22Rv1 (cell line): ENCODE data around the gene SERPINB1.

Experiments
- H3K27ac ChIP-seq: fragments of 450-650 bp; 2 replicates; pipeline ENCODE4 v1.5.1; 2017
- ZFX ChIP-seq: fragments of 450-650 bp; IDR thresholded peaks from 2 replicates; pipeline ENCODE4 v1.6.1; 2017; ENCODE audit warnings: antibody characterized with exemption, borderline replicate concordance
- TF ChIP-seq, protein P1 (sequence below): fragments of 450-650 bp; IDR thresholded peaks from 2 replicates; pipeline ENCODE4 v1.5.1; 2017; ENCODE audit warnings: mild to moderate bottlenecking

Gene SERPINB1

DNA sequence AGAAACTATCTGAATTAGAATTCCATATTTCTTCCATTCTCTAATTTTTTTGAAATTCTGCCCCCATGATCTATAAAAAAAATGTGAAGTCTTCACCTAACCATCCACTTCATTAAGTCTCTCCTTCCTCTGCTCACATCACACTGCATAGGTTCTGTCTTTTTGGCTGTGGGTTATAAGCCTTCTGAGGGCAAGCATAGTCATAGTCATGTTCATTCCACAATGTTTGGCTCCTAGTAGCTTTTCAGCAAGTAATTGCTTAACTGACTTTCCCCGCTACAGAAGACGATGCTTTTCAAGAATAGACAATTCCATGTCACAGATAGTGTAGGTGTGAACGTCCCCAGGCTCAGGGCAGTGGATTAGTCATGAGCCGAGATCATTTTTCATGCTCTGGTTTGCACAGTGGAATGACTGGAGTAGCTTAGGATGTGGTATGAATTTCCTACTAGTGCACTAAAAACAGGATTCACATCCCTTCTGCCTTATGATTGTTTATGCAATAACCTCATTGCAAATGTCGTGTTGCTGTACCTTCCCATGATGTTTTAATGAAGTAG, 47.4 kb downstream of the SERPINB1 start:
- no peak for TF ChIP-seq ZFX
- TF ChIP-seq, protein P1, sequence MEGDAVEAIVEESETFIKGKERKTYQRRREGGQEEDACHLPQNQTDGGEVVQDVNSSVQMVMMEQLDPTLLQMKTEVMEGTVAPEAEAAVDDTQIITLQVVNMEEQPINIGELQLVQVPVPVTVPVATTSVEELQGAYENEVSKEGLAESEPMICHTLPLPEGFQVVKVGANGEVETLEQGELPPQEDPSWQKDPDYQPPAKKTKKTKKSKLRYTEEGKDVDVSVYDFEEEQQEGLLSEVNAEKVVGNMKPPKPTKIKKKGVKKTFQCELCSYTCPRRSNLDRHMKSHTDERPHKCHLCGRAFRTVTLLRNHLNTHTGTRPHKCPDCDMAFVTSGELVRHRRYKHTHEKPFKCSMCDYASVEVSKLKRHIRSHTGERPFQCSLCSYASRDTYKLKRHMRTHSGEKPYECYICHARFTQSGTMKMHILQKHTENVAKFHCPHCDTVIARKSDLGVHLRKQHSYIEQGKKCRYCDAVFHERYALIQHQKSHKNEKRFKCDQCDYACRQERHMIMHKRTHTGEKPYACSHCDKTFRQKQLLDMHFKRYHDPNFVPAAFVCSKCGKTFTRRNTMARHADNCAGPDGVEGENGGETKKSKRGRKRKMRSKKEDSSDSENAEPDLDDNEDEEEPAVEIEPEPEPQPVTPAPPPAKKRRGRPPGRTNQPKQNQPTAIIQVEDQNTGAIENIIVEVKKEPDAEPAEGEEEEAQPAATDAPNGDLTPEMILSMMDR = no peak
- H3K27ac ChIP-seq = no peak overlapping the region

DNA sequence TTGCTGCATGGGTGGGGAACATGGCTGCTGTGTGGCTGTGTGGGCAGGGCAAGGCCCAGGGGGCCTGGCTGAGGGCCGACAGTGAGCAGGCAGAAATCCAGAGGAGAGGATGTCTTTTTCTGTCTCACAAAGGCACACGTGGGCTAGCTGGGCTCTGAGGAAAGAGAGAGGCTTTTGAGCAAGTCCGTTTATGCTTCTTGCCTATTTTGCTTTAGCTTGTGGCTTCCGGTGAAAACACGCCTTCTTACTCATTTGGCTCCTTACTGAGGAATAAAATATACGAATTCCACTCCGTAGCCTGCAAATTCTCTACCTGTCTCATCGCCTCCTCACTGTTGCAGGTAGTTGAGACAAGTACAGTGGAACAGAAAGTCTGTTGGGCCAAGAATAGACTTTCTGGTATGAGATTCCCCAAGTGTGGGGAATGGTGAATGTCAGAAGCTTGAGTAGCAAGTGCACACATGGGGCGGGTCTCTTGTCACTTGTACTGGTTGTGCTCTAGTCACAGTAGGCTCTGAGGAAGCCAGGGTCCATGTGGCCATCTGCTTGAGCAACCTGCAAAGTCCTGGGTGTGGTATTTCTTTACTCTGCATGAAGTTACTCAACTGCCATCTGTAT, 48.0 kb downstream of the SERPINB1 start:
- H3K27ac ChIP-seq = no peak overlapping the region
- TF ChIP-seq, protein P1 = no peak
- no peak for TF ChIP-seq ZFX

DNA sequence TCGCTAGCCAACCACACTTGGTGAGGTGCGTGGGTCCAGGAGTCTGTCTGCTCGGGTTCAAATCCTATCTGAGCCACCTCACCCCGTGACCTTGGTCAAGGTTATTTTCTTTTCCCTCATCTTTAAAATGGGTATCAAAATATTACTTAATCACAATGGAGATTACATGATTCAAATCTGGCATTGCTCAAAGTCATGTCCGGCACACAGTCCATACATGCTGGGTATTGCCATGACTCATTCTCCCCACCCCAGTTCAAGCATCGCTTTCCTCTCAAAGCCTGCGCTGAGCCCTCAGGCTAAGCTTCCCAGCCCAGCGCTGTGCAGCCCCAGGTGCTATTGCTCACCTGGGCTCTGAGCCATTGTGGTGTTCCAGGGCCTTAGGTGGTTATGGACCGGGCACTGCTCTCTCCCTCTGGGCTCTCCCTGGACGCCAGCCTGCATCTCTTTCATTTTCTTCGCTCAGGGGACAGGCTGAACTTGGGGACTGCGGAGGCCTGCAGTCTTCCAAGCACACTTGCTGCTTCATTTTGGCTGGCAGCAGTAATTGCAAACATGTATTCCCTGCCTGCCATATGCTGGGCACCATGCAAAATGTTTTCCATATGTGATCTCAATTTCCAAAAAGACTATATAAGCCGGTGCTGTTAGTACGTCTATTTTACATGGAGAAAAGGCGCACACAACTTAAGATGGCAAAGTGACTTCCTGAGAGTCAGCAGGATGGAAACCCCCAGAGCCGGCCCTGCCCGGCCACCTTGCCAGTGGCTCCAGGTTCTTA, 49.1 kb downstream of the SERPINB1 start:
- no peak overlapping the region for H3K27ac ChIP-seq
- TF ChIP-seq, protein P1 = no peak
- no peak for TF ChIP-seq ZFX

DNA sequence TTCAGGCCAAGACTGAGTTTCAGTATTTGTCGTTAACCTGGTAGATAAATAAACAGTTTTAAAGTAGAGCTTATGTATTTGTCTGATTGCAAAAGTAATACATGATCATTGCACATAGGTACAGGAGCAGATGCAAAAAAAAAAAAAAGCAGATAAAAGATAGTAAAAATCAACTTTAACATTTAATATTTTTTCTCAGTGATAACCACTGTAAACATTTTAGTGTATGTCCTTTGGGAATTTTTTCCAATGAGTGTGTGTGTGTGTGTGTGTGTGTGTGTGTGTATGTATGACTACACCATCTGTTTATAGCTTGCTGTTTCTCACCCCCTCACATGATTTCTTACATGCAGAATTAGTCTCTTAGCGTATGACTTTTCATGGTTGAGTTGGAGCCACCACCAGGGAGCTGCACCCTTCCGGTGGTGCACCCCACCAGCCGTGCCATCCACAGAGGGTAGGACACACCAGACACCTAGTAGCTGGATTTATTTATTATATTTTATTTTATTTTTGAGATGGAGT, 50.2 kb downstream of the SERPINB1 start:
- no peak for TF ChIP-seq ZFX
- TF ChIP-seq, protein P1 = peak; percentile 55
- no peak overlapping the region for H3K27ac ChIP-seq

DNA sequence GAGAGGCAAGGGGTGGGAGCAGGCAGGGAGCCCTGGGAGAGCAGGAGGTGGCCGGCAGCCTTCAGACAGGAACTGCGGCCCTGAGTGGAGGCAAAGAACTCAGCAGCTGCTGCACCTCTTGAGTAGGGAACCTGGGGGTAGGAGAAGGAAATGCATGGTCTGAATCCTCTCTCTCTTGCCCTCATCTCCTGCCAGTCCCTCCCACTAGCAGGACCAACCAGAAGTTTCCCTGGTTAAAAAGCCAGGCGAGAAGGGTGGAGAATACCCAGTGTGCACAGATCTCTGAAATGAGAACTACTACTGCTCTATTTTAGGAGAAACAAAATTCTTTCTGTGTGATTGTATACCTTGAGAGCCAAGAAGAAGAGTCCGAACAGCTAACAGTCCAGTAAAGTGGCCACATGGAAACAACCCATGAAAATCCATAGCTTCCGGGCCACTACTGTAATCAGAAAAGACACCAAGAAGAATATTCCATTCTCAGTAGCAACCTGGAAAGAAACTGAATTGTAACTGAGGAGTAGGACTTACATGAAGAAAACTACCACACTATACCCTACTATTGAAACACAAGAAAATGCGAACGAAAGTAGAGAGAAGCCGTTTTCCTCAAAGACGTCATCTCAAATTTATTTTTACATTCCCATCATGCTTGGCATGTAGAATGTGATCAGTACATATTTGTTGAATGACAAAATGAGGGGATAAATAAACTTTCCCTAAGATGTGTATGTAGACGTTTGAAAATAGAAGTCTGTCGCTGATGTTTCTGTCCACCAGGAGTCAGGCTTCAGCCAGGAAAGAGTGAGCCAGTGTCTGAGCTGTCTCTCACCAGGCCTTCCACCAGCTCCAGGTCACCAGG, 50.8 kb downstream of the SERPINB1 start:
- TF ChIP-seq, protein P1 = peak; percentile 85
- no peak for TF ChIP-seq ZFX
- H3K27ac ChIP-seq = no peak overlapping the region

DNA sequence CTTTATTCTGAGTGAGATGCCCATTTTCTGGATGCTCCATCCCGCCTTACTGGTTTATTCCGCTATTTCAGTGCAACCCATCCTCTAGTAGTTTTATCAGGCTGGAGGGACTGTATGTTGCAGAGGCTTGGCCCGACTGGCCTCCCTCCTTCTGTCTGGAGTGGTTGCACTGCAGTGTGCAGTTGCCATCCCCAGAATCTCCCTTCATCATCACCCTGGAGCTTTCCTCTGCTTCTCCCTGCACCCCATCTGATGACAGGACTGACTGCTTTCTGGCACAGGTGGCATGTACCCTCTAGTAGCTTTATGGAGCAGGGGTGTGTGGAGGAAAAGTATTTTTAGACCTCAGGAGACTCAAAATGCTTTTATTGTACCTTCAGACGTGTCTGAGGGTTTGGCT, 55.4 kb downstream of the SERPINB1 start:
- no peak overlapping the region for H3K27ac ChIP-seq
- TF ChIP-seq, protein P1 = no peak
- no peak for TF ChIP-seq ZFX
